ENCODE data around the gene HOXA9. TPM values are rescaled to one million over a fixed set of nuclear protein-coding genes. Genes with fewer than 3 reads are reported as not detected.

HOXA9 gene
- total RNA-seq, 1 donor from 2014 or later, result not detected

- no peaks in the 10 kb centered on the region for H3K36me3 Mint-ChIP-seq (ENCODE audit: unreplicated experiment)
- no peaks in the 10 kb centered on the region for H3K4me1 Mint-ChIP-seq (ENCODE audit: unreplicated experiment)
- H3K27me3 Mint-ChIP-seq (ENCODE audit: unreplicated experiment), result peaks cover 96% of the 10 kb centered on the region
- H3K27ac Mint-ChIP-seq (ENCODE audit: unreplicated experiment), result no peak overlapping the region
- H3K4me3 Mint-ChIP-seq (ENCODE audit: unreplicated experiment), result no peak overlapping the region
- no peak for TF ChIP-seq CTCF (IDR thresholded peaks at IDR 0.05)
- no peaks in the 10 kb centered on the region for H3K9me3 Mint-ChIP-seq (ENCODE audit: unreplicated experiment)
- no peak for DNase-seq (ENCODE audit: extremely low spot score, unreplicated experiment)
These were observed 40.2 kb downstream of the HOXA9 start for GRCh38 chr7:27124902-27125689.

DNA sequence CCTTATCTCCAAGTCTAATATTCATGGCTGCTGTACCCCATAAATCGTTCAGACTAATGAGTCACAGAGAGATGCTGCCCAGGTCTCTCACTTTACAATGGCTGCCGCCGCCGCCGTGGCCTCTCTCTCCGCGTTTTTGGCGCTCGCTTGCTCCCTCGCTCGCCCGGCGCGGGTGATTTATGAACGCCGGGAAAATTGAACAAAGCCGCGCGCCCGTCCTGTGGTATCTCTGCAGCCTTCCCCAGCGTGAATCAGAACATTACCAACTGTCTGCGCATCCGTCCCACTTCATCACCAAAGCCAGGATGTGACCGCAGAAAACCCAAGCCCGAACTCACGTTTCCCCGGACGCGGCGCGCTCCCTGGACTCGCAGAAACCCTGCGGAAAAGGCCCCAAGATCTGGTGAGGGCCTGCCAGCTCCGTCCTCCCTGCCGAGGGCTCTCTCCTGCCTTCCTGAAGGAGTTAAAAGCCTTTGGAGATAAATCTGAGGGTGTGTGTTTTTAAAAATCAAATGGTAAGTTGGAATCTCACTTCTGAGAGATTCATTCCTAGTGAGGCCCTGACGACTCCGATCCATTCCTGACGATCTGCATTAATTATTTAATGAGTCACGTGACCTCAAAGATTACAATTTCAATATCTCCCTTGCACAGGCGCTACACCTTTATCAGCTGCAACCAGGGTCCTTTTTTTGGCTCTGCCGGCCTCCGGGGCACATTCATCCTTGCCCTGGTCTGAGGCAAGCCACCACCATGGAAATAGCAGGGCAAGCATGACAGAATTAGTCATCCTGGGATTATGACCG is 41.0 kb downstream of the HOXA9 start:
- Mint-ChIP-seq H3K4me1 (ENCODE audit: unreplicated experiment) (no peaks in the 10 kb centered on the region), H3K36me3 (ENCODE audit: unreplicated experiment) (no peaks in the 10 kb centered on the region), H3K9me3 (ENCODE audit: unreplicated experiment) (no peaks in the 10 kb centered on the region), H3K27me3 (ENCODE audit: unreplicated experiment) (peaks cover 98% of the 10 kb centered on the region), H3K27ac (ENCODE audit: unreplicated experiment) (no peak overlapping the region), H3K4me3 (ENCODE audit: unreplicated experiment) (no peak overlapping the region)
- DNase-seq (ENCODE audit: extremely low spot score, unreplicated experiment), result no peak
- TF ChIP-seq CTCF (IDR thresholded peaks at IDR 0.05), result no peak

GRCh38 chr7:27123477-27124053 is 41.8 kb downstream of the HOXA9 start:
- Mint-ChIP-seq H3K9me3 (ENCODE audit: unreplicated experiment) (no peaks in the 10 kb centered on the region), H3K4me3 (ENCODE audit: unreplicated experiment) (no peak overlapping the region), H3K27ac (ENCODE audit: unreplicated experiment) (no peak overlapping the region), H3K36me3 (ENCODE audit: unreplicated experiment) (no peaks in the 10 kb centered on the region), H3K4me1 (ENCODE audit: unreplicated experiment) (no peaks in the 10 kb centered on the region), H3K27me3 (ENCODE audit: unreplicated experiment) (peaks cover 98% of the 10 kb centered on the region)
- DNase-seq (ENCODE audit: extremely low spot score, unreplicated experiment), result no peak
- no peak for TF ChIP-seq CTCF (IDR thresholded peaks at IDR 0.05)

GRCh38 chr7:27123007-27123476 is 42.3 kb downstream of the HOXA9 start:
- Mint-ChIP-seq H3K9me3 (ENCODE audit: unreplicated experiment) (no peaks in the 10 kb centered on the region), H3K4me3 (ENCODE audit: unreplicated experiment) (no peak overlapping the region), H3K36me3 (ENCODE audit: unreplicated experiment) (no peaks in the 10 kb centered on the region), H3K27ac (ENCODE audit: unreplicated experiment) (no peak overlapping the region), H3K27me3 (ENCODE audit: unreplicated experiment) (peaks cover 98% of the 10 kb centered on the region), H3K4me1 (ENCODE audit: unreplicated experiment) (no peaks in the 10 kb centered on the region)
- DNase-seq (ENCODE audit: extremely low spot score, unreplicated experiment), result no peak
- TF ChIP-seq CTCF (IDR thresholded peaks at IDR 0.05), result no peak

Data from osteocyte (in vitro differentiated cells).